NCI-H446 (cell line): ENCODE data around the gene ATP6V1C2.

Experiments used
- DNase-seq, 2 experiments: peaks; one replicate each; lab custom pipeline; 2025; lab: John Stamatoyannopoulos, UW

The ATP6V1C2 gene

GRCh38 chr2:10732924-10733565 lies 11.6 kb downstream of the ATP6V1C2 start:
- no peak for DNase-seq

GRCh38 chr2:10733566-10733925 lies 12.1 kb downstream of the ATP6V1C2 start:
- DNase-seq: no peak

- no peak for DNase-seq
Observed at GRCh38 chr2:10733980-10734379, 12.6 kb downstream of the ATP6V1C2 start.

- DNase-seq: no peak
Observed at GRCh38 chr2:10738192-10738591, 16.8 kb downstream of the ATP6V1C2 start.

- no peak for DNase-seq
Observed at GRCh38 chr2:10740226-10740625, 18.8 kb downstream of the ATP6V1C2 start.

- no peak for DNase-seq
Observed at GRCh38 chr2:10741139-10741538, 19.7 kb downstream of the ATP6V1C2 start.

GRCh38 chr2:10742666-10743065 lies 21.2 kb downstream of the ATP6V1C2 start:
- DNase-seq: no peak

- no peak for DNase-seq
Observed at GRCh38 chr2:10750610-10751009, 29.2 kb downstream of the ATP6V1C2 start.

- DNase-seq: no peak
Observed at GRCh38 chr2:10752236-10752635, 30.8 kb downstream of the ATP6V1C2 start.

GRCh38 chr2:10753156-10753555 lies 31.7 kb downstream of the ATP6V1C2 start:
- no peak for DNase-seq

GRCh38 chr2:10753876-10754275 lies 32.4 kb downstream of the ATP6V1C2 start:
- DNase-seq: no peak

GRCh38 chr2:10755621-10756020 lies 34.2 kb downstream of the ATP6V1C2 start:
- no peak for DNase-seq

- no peak for DNase-seq
Observed at GRCh38 chr2:10757814-10758286, 36.4 kb downstream of the ATP6V1C2 start.

- DNase-seq: no peak
Observed at GRCh38 chr2:10759151-10759714, 37.8 kb downstream of the ATP6V1C2 start.

GRCh38 chr2:10760794-10761504 lies 39.5 kb downstream of the ATP6V1C2 start:
- no peak for DNase-seq

GRCh38 chr2:10761591-10761990 lies 40.2 kb downstream of the ATP6V1C2 start:
- DNase-seq: no peak

- no peak for DNase-seq
Observed at GRCh38 chr2:10762651-10763460, 41.4 kb downstream of the ATP6V1C2 start.

- DNase-seq: no peak
Observed at GRCh38 chr2:10763461-10763800, 42.0 kb downstream of the ATP6V1C2 start.

- DNase-seq: no peak
Observed at GRCh38 chr2:10764096-10764785, 42.8 kb downstream of the ATP6V1C2 start.

GRCh38 chr2:10764896-10765295 lies 43.5 kb downstream of the ATP6V1C2 start:
- no peak for DNase-seq

GRCh38 chr2:10765461-10765860 lies 44.0 kb downstream of the ATP6V1C2 start:
- DNase-seq: no peak

- DNase-seq: no peak
Observed at GRCh38 chr2:10765914-10766313, 44.5 kb downstream of the ATP6V1C2 start.
